CD14-positive monocyte (primary cell): Measurements from ENCODE around the gene FAM3C. TPM values are rescaled to one million over a fixed set of nuclear protein-coding genes. Genes with fewer than 3 reads are reported as not detected.

Source experiments
- DNase-seq, 3 donors: peaks; one replicate each; pipeline ENCODE4 v3.0.0-alpha.2; 2011 to 2022
- H2AFZ ChIP-seq: 2 replicates; pipeline ENCODE4 v1.6.0; 2012; ENCODE audit warnings: mild to moderate bottlenecking, low read depth, low read length, inconsistent platforms; ENCODE audit not compliant: insufficient read depth, poor library complexity, severe bottlenecking
- H3K27ac ChIP-seq, 2 donors: 1 replicate in 1 of 2; 2 replicates in 1 of 2; pipeline ENCODE4 v1.5.1; 2012 to 2013; ENCODE audit warnings: low read length in 2 of 2, control low read depth in 1 of 2, inconsistent platforms in 1 of 2, low read depth in 1 of 2, mild to moderate bottlenecking in 1 of 2
- H3K27me3 ChIP-seq, 2 donors: one replicate each; pipeline versions ENCODE4 v1.6.0 to v1.6.1; 2011 to 2013; ENCODE audit warnings: low read length in 2 of 2; ENCODE audit not compliant: control insufficient read depth in 2 of 2, insufficient read depth in 2 of 2
- H3K36me3 ChIP-seq, 2 donors: replicated peaks in 1 of 2; 1 replicate in 1 of 2; 2 replicates in 1 of 2; pipeline versions ENCODE4 v1.5.1 to v1.6.1; 2012 to 2013; ENCODE audit warnings: low read length in 2 of 2, control low read depth in 1 of 2, inconsistent platforms in 1 of 2, mild to moderate bottlenecking in 1 of 2; ENCODE audit not compliant: insufficient read depth in 2 of 2, control insufficient read depth in 1 of 2
- H3K4me1 ChIP-seq, 2 donors: 1 replicate in 1 of 2; 2 replicates in 1 of 2; pipeline versions ENCODE4 v1.5.1 to v1.6.1; 2012 to 2013; ENCODE audit warnings: low read length in 2 of 2, control low read depth in 1 of 2, inconsistent platforms in 1 of 2, mild to moderate bottlenecking in 1 of 2, moderate library complexity in 1 of 2; ENCODE audit not compliant: insufficient read depth in 2 of 2, control insufficient read depth in 1 of 2
- H3K4me2 ChIP-seq: replicated peaks from 2 replicates; pipeline ENCODE3; 2012; ENCODE audit warnings: low read length, moderate library complexity, mild to moderate bottlenecking; ENCODE audit not compliant: poor library complexity, severe bottlenecking; ENCODE audit errors: extremely low read depth
- H3K4me3 ChIP-seq, 3 experiments: fragments of 200-600 bp in 1 of 3; sonication (generic) in 1 of 3; replicated peaks in 1 of 3; 1 replicate in 2 of 3; 2 replicates in 1 of 3; pipeline ENCODE4 v1.5.1; 2011 to 2013; ENCODE audit warnings: low read length in 3 of 3, mild to moderate bottlenecking in 3 of 3, control low read depth in 2 of 3, low read depth in 2 of 3, inconsistent platforms in 1 of 3, moderate library complexity in 1 of 3
- H3K79me2 ChIP-seq: 2 replicates; pipeline ENCODE4 v1.6.0; 2012; ENCODE audit warnings: mild to moderate bottlenecking, control low read depth, inconsistent platforms, low read length, moderate library complexity; ENCODE audit not compliant: insufficient read depth
- H3K9ac ChIP-seq: 2 replicates; pipeline ENCODE4 v1.6.0; 2017; ENCODE audit warnings: low read length, mild to moderate bottlenecking; ENCODE audit not compliant: insufficient read depth, poor library complexity, severe bottlenecking
- H3K9me3 ChIP-seq, 2 donors: replicated peaks in 1 of 2; 1 replicate in 1 of 2; 2 replicates in 1 of 2; pipeline versions ENCODE4 v1.5.1 to v1.6.1; 2012 to 2013; ENCODE audit warnings: low read length in 2 of 2, control low read depth in 1 of 2; ENCODE audit not compliant: control insufficient read depth in 1 of 2, insufficient read depth in 1 of 2
- H4K20me1 ChIP-seq: 2 replicates; pipeline ENCODE4 v1.6.0; 2012; ENCODE audit warnings: mild to moderate bottlenecking, low read length, control low read depth, moderate library complexity; ENCODE audit not compliant: insufficient read depth
- H3K27ac Mint-ChIP-seq, 7 donors: one replicate each; pipeline ENCODE4 v1.8.0; 2020; ENCODE audit warnings: mild to moderate bottlenecking in 7 of 7, mixed read lengths in 7 of 7, moderate library complexity in 6 of 7, inconsistent platforms in 2 of 7
- H3K27me3 Mint-ChIP-seq, 3 donors: one replicate each; pipeline ENCODE4 v1.8.0; 2021 to 2022; ENCODE audit warnings: low read depth in 3 of 3, mild to moderate bottlenecking in 3 of 3, mixed read lengths in 3 of 3, moderate library complexity in 3 of 3, inconsistent platforms in 1 of 3
- H3K36me3 Mint-ChIP-seq, 2 donors: one replicate each; pipeline ENCODE4 v1.8.0; 2020; ENCODE audit warnings: mixed read lengths in 2 of 2, inconsistent platforms in 1 of 2, mild to moderate bottlenecking in 1 of 2
- H3K4me1 Mint-ChIP-seq: one replicate; pipeline ENCODE4 v1.8.0; 2020; ENCODE audit warnings: mild to moderate bottlenecking, mixed read lengths
- H3K4me3 Mint-ChIP-seq, 2 donors: one replicate each; pipeline ENCODE4 v1.8.0; 2020; ENCODE audit warnings: mild to moderate bottlenecking in 2 of 2, mixed read lengths in 2 of 2, moderate library complexity in 1 of 2
- H3K9me3 Mint-ChIP-seq, 7 donors: one replicate each; pipeline ENCODE4 v1.8.0; 2020 to 2022; ENCODE audit warnings: mixed read lengths in 7 of 7, mild to moderate bottlenecking in 6 of 7, moderate library complexity in 6 of 7, inconsistent platforms in 2 of 7
- CTCF ChIP-seq: fragments of 200-600 bp; IDR thresholded peaks from one replicate; pipeline ENCODE4 v1.8.0; 2022; ENCODE audit warnings: antibody characterized with exemption, mild to moderate bottlenecking
- WGBS: methylation state at CpG from one replicate; pipeline ENCODE4 v1.1.5; 2013; ENCODE audit warnings: missing lambda C conversion rate; ENCODE audit not compliant: insufficient coverage; 5-methylcytosine and 5-hydroxymethylcytosine counted together
- intact Hi-C, 2 donors: fragments of 100-400 bp; cut with micrococcal nuclease; formaldehyde crosslinking; loops; one replicate each; pipeline versions ENCODE4 v1.15.0 to v1.15.1; 2023
- polyA plus RNA-seq, 3 donors: library from polyadenylated mRNA; depleted of rRNA in 1 of 3; unstranded in 2 of 3; stranded (reverse) in 1 of 3; fragments of 300-500 nt in 2 of 3; fragments of >200 nt in 1 of 3; fragmentation: Illumina TruSeq in 2 of 3; gene quantifications; 1 replicate in 2 of 3; 2 replicates in 1 of 3; pipeline ENCODE4 v1.2.3, GENCODE V29; 2012 to 2021

Gene FAM3C
- polyA plus RNA-seq, 3 donors = 5.5 to 13.0 (median 7.3) TPM

- Histone ChIP-seq H3K36me3 (peaks cover 4 to 21% of the 10 kb centered on the region in 2 donors), H2AFZ (no peak overlapping the region), H3K27ac (no peak overlapping the region), H3K9me3 (no peaks in the 10 kb centered on the region), H4K20me1 (no peaks in the 10 kb centered on the region), H3K4me2 (no peak overlapping the region), H3K79me2 (no peaks in the 10 kb centered on the region), H3K9ac (no peak overlapping the region), H3K27me3 (no peaks in the 10 kb centered on the region), H3K4me1 (no peaks in the 10 kb centered on the region), H3K4me3 (no peak overlapping the region)
- intact Hi-C loops = no loop called here
- no peak for TF ChIP-seq CTCF
- peaks cover 15 to 17% of the 10 kb centered on the region in 2 donors for H3K36me3 Mint-ChIP-seq
- DNase-seq = peak in 1 of 3 donors; percentile 4
- no peak overlapping the region for H3K27ac Mint-ChIP-seq
- H3K4me1 Mint-ChIP-seq = peaks cover 5% of the 10 kb centered on the region
- H3K4me3 Mint-ChIP-seq = no peak overlapping the region
- H3K27me3 Mint-ChIP-seq = no peaks in the 10 kb centered on the region
- WGBS = no CpG with 5 or more reads among the region's 2 CpGs
- no peaks in the 10 kb centered on the region for H3K9me3 Mint-ChIP-seq
These were observed 19.1 kb downstream of the FAM3C start for GRCh38 chr7:121376979-121377378.

DNA sequence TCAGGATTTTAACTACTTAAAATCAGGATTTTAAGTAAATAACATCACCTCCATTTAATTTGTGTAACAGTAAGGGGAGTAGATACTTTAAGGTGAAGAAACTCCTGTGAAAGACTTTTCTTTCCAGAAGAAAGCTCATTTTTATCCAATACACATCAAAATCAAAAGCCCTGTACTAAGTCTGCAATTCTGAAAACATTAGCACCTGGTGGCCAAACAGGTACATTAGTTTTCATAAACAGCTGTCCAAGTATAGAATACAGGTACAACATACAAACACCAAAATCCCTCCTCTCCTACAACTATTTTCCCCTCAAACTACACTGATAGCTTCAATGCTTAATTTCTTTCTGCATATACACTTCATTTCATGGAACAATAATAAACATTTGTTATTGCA, 22.9 kb downstream of the FAM3C start:
- peaks cover 4 to 25% of the 10 kb centered on the region in 2 donors for H3K36me3 ChIP-seq
- no peak overlapping the region for H3K9ac ChIP-seq
- no peaks in the 10 kb centered on the region for H3K4me1 ChIP-seq
- Mint-ChIP-seq H3K27me3 (no peaks in the 10 kb centered on the region), H3K9me3 (no peaks in the 10 kb centered on the region), H3K36me3 (peaks cover 27 to 29% of the 10 kb centered on the region in 2 donors), H3K4me1 (no peaks in the 10 kb centered on the region), H3K4me3 (no peak overlapping the region), H3K27ac (no peak overlapping the region)
- intact Hi-C loops = no loop called here
- no peak overlapping the region for H3K4me3 ChIP-seq
- H3K27me3 ChIP-seq = no peaks in the 10 kb centered on the region
- H2AFZ ChIP-seq = no peak overlapping the region
- H3K79me2 ChIP-seq = no peaks in the 10 kb centered on the region
- no peaks in the 10 kb centered on the region for H4K20me1 ChIP-seq
- TF ChIP-seq CTCF = no peak
- no peak overlapping the region for H3K4me2 ChIP-seq
- DNase-seq = no peak
- H3K27ac ChIP-seq = no peak overlapping the region
- no peaks in the 10 kb centered on the region for H3K9me3 ChIP-seq
